Suppressor macrophage (primary cell): ENCODE measurements around the gene AIG1.
"Not testable (repeated sequence)": the region's sequence is repeated elsewhere in the genome, so short reads cannot be mapped to it uniquely, and the experiment has no call there.

Source experiments
- DNase-seq, 4 experiments: peaks; one replicate each; pipeline ENCODE4 v3.0.0-alpha.2; 2020 to 2022

AIG1 gene

GRCh38 chr6:143238306-143238705, 177.6 kb downstream of the AIG1 start:
- no peak for DNase-seq

- DNase-seq = no peak
These were observed 180.4 kb downstream of the AIG1 start for GRCh38 chr6:143241111-143241510.

GRCh38 chr6:143241911-143242310, 181.2 kb downstream of the AIG1 start:
- DNase-seq = no peak

GRCh38 chr6:143243786-143244185, 183.1 kb downstream of the AIG1 start:
- DNase-seq = no peak

GRCh38 chr6:143245656-143246055, 185.0 kb downstream of the AIG1 start:
- DNase-seq = no peak

GRCh38 chr6:143246166-143246775, 185.6 kb downstream of the AIG1 start:
- DNase-seq = not testable (repeated sequence)

- DNase-seq = no peak
These were observed 186.9 kb downstream of the AIG1 start for GRCh38 chr6:143247586-143247985.

- DNase-seq = no peak
These were observed 187.7 kb downstream of the AIG1 start for GRCh38 chr6:143248359-143248758.

GRCh38 chr6:143251288-143251687, 190.6 kb downstream of the AIG1 start:
- DNase-seq = no peak

GRCh38 chr6:143252961-143253360, 192.3 kb downstream of the AIG1 start:
- no peak for DNase-seq

- DNase-seq = no peak
These were observed 192.9 kb downstream of the AIG1 start for GRCh38 chr6:143253586-143253985.

- DNase-seq = peak; percentile 18 to 60 (median 38)
These were observed 198.3 kb downstream of the AIG1 start for GRCh38 chr6:143258945-143259344.

- peak in 3 of 4 experiments; percentile 6 to 15 (median 7) for DNase-seq
These were observed 200.2 kb downstream of the AIG1 start for GRCh38 chr6:143260857-143261256.

GRCh38 chr6:143261899-143262436, 201.3 kb downstream of the AIG1 start:
- DNase-seq = no peak

GRCh38 chr6:143262859-143263258, 202.2 kb downstream of the AIG1 start:
- DNase-seq = no peak

GRCh38 chr6:143264379-143264778, 203.7 kb downstream of the AIG1 start:
- no peak for DNase-seq

GRCh38 chr6:143264986-143265764, 204.5 kb downstream of the AIG1 start:
- no peak for DNase-seq

GRCh38 chr6:143267760-143268159, 207.1 kb downstream of the AIG1 start:
- DNase-seq = no peak

GRCh38 chr6:143268439-143268838, 207.8 kb downstream of the AIG1 start:
- DNase-seq = no peak

GRCh38 chr6:143270026-143270425, 209.3 kb downstream of the AIG1 start:
- no peak for DNase-seq

- no peak for DNase-seq
These were observed 210.3 kb downstream of the AIG1 start for GRCh38 chr6:143271024-143271423.

- peak; percentile 24 to 57 (median 44) for DNase-seq
These were observed 215.7 kb downstream of the AIG1 start for GRCh38 chr6:143276436-143276835.

- peak in 3 of 4 experiments; percentile 7 to 31 (median 11) for DNase-seq
These were observed 218.7 kb downstream of the AIG1 start for GRCh38 chr6:143279385-143279784.
